Ascending aorta (tissue), 2 donors: Measurements from ENCODE around the gene S100PBP. TPM values are rescaled to one million over a fixed set of nuclear protein-coding genes. Genes with fewer than 3 reads are reported as not detected.
"Not testable (repeated sequence)": the region's sequence is repeated elsewhere in the genome, so short reads cannot be mapped to it uniquely, and the experiment has no call there.

Experiments used
- DNase-seq, 2 donors: peaks; one replicate each; pipeline ENCODE4 v3.0.0-alpha.2; 2019; ENCODE audit warnings: low spot score in 2 of 2
- H3K27ac ChIP-seq, 2 donors: fragments of 200-600 bp; sonication (generic); one replicate each; pipeline ENCODE4 v1.5.1; 2016 to 2017; ENCODE audit warnings: mild to moderate bottlenecking in 1 of 2
- H3K27me3 ChIP-seq: fragments of 200-600 bp; sonication (generic); one replicate; pipeline ENCODE4 v1.5.1; 2017
- H3K36me3 ChIP-seq, 2 donors: fragments of 200-600 bp; sonication (generic); one replicate each; pipeline ENCODE4 v1.5.1; 2016
- H3K4me1 ChIP-seq, 2 donors: fragments of 200-600 bp; sonication (generic); one replicate each; pipeline ENCODE4 v1.5.1; 2016 to 2017; ENCODE audit warnings: mild to moderate bottlenecking in 1 of 2
- H3K4me3 ChIP-seq, 2 donors: fragments of 200-600 bp; sonication (generic); one replicate each; pipeline ENCODE4 v1.5.1; 2016 to 2017; ENCODE audit warnings: mild to moderate bottlenecking in 1 of 2
- H3K9me3 ChIP-seq, 2 donors: fragments of 200-600 bp; sonication (generic); one replicate each; pipeline ENCODE4 v1.5.1; 2016
- intact Hi-C: fragments of 100-400 bp; cut with DNase I; formaldehyde crosslinking; loops from one replicate; pipeline ENCODE4 v1.15.1; 2023
- total RNA-seq: library from RNA; depleted of rRNA; stranded (reverse); fragments of >200 nt; gene quantifications from one replicate; pipeline ENCODE4 v1.1.0, GENCODE V29; 2016
- TF ChIP-seq, protein P1 (sequence below), 3 experiments: fragments of 200-600 bp in 2 of 3; fragments of 450-650 bp in 1 of 3; sonication (generic) in 2 of 3; IDR thresholded peaks; one replicate each; pipeline ENCODE4 v1.5.1; 2016 to 2019; ENCODE audit warnings: antibody characterized with exemption in 3 of 3, mild to moderate bottlenecking in 1 of 3, moderate library complexity in 1 of 3

Gene S100PBP
- total RNA-seq, 1 donor from 2014 or later = 1.6 TPM

DNA sequence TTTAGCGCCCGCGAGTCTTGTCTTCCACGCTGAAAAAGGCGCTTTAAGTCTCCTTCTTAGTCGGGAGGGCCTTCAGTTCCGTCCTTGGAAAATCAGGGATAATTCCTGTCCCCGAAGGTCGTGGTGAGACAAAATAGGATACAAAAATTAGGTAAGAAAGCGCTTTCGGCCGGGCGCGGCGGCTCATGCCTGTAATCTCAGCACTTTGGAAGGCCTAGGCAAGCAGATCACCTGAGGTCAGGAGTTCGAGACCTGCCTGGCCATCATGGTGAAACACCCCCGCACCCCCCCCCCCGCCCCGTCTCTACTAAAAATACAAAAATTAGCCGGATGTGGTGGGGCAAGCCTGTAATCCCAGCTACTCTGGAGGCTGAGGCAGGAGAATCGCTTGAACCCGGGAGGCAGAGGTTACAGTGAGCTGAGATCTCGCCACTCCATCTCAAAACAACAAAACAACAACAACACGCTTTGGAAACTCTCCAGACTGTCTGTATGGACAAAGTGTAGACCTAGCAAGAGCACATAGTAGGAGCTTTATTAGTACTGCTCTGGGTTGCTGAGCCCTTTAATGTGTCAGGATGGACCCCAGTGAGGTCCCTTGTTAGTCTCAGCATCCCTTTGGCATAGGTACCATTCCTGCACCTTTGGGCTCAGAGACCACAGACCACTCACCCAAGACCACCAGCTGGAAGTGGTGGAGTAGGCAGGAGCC lies 84.5 kb downstream of the S100PBP start:
- TF ChIP-seq, protein P1, sequence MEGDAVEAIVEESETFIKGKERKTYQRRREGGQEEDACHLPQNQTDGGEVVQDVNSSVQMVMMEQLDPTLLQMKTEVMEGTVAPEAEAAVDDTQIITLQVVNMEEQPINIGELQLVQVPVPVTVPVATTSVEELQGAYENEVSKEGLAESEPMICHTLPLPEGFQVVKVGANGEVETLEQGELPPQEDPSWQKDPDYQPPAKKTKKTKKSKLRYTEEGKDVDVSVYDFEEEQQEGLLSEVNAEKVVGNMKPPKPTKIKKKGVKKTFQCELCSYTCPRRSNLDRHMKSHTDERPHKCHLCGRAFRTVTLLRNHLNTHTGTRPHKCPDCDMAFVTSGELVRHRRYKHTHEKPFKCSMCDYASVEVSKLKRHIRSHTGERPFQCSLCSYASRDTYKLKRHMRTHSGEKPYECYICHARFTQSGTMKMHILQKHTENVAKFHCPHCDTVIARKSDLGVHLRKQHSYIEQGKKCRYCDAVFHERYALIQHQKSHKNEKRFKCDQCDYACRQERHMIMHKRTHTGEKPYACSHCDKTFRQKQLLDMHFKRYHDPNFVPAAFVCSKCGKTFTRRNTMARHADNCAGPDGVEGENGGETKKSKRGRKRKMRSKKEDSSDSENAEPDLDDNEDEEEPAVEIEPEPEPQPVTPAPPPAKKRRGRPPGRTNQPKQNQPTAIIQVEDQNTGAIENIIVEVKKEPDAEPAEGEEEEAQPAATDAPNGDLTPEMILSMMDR (IDR thresholded peaks at IDR 0.05) = peak in 1 of 3 experiments; percentile 2
- intact Hi-C loops = no loop called here
- Histone ChIP-seq H3K27me3 (no peaks in the 10 kb centered on the region), H3K4me1 (peaks cover 4 to 6% of the 10 kb centered on the region in 2 donors), H3K4me3 (peak overlapping the region; percentile 78 to 97), H3K27ac (no peak overlapping the region), H3K36me3 (no peaks in the 10 kb centered on the region), H3K9me3 (no peaks in the 10 kb centered on the region)
- DNase-seq = no peak

DNA sequence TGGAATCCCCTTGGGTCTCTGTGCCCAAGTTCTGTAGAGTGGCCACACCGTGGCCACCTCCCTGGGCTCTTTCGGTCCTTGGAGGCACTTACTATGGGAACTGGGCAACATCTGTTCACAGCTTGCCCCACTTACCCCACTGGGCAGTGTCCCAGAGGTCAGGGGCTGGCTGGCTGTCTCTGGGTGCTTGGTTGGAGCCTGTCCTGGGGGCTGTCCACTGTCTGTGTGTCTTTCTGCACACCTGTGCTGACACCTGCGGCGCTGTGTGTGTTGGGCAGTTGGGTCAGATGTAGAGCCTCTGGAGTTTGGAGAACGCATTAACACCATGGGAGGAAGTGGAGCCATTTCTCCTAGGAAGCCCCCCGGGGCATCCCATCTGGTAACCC lies 85.1 kb downstream of the S100PBP start:
- intact Hi-C loops = no loop called here
- no peaks in the 10 kb centered on the region for H3K27me3 ChIP-seq
- no peaks in the 10 kb centered on the region for H3K9me3 ChIP-seq
- peaks cover 4 to 6% of the 10 kb centered on the region in 2 donors for H3K4me1 ChIP-seq
- H3K27ac ChIP-seq = no peak overlapping the region
- no peak overlapping the region for H3K4me3 ChIP-seq
- no peak for DNase-seq
- H3K36me3 ChIP-seq = no peaks in the 10 kb centered on the region
- TF ChIP-seq, protein P1 (IDR thresholded peaks at IDR 0.05) = no peak

DNA sequence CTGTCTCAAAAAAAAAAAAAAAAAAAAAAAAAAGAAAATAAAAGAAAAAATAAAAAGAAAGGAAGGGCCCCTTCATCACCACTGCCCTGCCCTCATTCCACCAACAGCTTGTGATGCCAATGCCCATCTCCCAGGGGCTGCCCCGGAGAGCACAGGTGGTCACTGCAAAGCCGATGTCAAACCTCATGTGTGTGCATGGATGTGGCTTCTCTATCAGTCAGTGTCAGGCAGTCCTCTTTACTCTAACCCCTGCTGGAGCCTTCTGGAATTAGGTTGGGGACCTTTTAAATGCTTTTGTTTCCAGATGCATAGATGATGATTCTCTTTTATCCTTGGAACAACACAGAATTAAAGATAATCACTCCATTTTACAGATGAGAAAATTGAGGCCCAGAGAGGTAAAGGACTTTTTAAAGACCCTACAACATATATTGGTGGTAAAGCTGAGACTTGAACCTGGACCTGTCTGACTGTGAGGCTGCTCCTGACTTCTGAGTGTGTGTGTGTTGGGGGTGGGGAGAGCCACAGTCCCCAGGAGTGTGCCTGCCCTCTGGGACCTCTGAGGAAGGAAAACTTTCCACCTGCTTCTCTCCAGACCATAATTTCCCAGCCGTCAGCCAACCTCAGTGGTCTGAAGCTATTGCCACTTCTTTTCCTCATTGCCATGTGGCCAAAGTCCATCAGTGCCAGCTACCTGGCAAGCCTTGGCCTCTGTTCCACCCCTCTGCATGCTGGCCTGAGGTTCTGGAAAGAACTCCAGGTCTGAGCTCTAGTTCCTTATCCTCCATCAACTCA lies 86.7 kb downstream of the S100PBP start:
- intact Hi-C loops = no loop called here
- H3K27ac ChIP-seq = no peak overlapping the region

DNA sequence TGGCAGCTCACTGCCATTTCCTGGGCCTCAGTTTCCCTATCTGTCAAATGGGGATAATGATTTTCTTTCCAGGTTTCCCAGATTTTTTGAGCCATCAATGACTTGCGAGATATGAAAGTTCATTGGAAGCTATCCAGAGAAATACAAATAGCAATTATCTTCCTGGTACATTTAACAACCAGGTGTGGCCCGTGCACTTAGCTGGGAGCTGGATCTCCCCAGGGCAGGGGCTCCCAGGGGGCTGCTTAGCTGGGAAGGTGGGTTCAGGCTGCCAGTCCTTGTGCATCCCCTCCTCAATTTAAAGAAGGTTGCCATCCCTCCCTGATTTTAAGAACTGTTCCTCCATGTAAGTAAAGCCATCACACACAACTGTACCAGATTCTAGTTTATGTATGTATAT lies 87.3 kb downstream of the S100PBP start:
- Histone ChIP-seq H3K9me3 (no peaks in the 10 kb centered on the region), H3K4me1 (peaks cover 4 to 6% of the 10 kb centered on the region in 2 donors), H3K36me3 (no peaks in the 10 kb centered on the region), H3K4me3 (no peak overlapping the region), H3K27me3 (no peaks in the 10 kb centered on the region), H3K27ac (no peak overlapping the region)
- DNase-seq = no peak
- intact Hi-C loops = no loop called here
- TF ChIP-seq, protein P1 (IDR thresholded peaks at IDR 0.05) = no peak

More for the DNA sequence above, 86.7 kb downstream of the S100PBP start:
- TF ChIP-seq, protein P1 (IDR thresholded peaks at IDR 0.05) = no peak
- DNase-seq = no peak
- H3K27me3 ChIP-seq = no peaks in the 10 kb centered on the region
- H3K4me3 ChIP-seq = no peak overlapping the region
- H3K9me3 ChIP-seq = no peaks in the 10 kb centered on the region
- no peaks in the 10 kb centered on the region for H3K36me3 ChIP-seq
- peaks cover 4 to 6% of the 10 kb centered on the region in 2 donors for H3K4me1 ChIP-seq

DNA sequence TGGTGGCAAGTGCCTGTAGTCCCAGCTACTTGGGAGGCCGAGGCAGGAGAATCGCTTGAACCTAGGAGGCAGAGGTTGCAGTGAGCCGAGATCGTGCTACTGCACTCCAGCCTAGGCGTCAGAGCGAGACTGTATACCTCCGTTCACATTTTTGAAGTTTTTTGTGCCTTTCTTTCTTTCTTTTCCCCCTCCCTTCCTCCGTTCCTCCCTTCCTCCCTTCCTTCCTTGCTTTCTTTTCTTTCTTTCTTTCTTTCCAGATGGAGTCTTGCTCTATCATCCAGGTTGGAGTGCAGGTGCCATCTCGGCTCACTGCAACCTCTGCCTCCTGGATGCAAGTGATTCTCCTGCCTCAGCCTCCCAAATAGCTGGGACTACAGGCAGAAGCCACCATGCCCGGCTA lies 88.1 kb downstream of the S100PBP start:
- intact Hi-C loops, H3K4me3 ChIP-seq, H3K4me1 ChIP-seq, H3K36me3 ChIP-seq, H3K27ac ChIP-seq, DNase-seq, H3K27me3 ChIP-seq, H3K9me3 ChIP-seq: not testable (repeated sequence)

DNA sequence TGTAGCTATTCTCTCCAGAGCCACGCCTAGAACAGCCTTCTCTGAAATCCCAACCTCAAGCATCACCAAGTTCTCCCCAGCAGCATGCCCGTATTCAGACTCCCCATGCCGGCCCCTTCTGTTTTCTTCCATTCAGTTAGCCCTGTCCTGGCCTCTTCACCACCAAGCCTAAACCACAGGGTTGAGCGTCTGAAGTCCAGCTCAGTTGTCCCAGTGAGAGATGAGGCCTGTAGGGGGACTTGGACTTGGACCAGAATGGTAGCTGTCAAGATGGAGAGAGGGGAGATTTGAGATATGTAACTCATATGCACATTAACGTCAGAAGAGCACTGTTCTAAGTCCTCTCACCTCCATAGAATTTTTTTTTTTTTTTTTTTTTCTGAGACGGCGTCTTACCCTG lies 89.2 kb downstream of the S100PBP start:
- DNase-seq = no peak
- no peak overlapping the region for H3K4me3 ChIP-seq
- H3K36me3 ChIP-seq = no peaks in the 10 kb centered on the region
- no peaks in the 10 kb centered on the region for H3K4me1 ChIP-seq
- no peaks in the 10 kb centered on the region for H3K9me3 ChIP-seq
- intact Hi-C loops = no loop called here
- H3K27me3 ChIP-seq = no peaks in the 10 kb centered on the region
- TF ChIP-seq, protein P1 (IDR thresholded peaks at IDR 0.05) = no peak
- H3K27ac ChIP-seq = no peak overlapping the region
